ENCODE results near the gene LRP5.
A peak's percentile ranks its signal among the peaks of the same experiment; 100 is the strongest.

LRP5 gene

GRCh38 chr11:68370211-68371111 lies 58.1 kb downstream of the LRP5 start:
- DNase-seq (ENCODE audit: low read depth, low spot score), result no peak

DNA sequence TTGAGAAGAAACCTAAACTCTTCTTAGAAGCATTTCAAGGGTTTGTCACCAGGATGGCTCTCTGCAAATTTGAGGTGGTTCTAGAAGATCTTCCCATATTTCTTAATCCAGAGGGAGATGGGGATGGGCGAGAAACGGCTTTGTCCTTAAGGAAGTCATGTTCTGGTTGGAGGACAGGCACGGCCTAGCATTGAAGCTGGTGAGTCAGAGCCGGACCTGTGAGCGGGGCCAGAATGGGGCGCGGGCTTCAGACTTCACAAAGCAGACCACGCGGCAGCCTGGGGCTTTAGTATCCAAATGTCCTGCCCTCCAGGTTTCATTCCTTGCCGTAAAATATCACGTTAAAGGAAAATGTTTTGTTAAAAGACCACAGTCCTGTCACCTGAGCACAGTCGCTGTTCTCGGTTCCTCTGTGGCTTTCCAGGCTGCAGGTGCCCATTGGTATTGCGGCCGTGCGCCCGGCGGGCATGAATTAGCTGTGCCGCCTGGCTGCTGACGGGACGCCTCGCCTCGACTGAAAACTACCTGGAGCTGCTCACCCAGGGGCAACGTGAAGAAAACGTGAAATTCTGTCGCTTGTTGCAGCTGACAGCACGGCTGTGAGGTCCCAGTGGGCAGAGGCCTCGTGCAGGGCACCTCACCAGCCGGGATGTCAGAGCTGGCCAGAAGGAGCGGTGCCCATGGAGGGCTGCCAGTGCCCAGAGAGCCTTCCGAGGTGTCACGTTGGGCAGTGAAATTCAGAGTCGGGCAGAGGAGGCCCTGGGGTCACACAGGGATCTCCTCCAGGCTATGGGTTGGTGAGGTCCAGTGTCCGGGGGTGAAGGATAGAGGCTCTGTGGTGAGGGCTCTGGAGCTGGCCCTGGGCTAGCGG lies 59.0 kb downstream of the LRP5 start:
- DNase-seq (ENCODE audit: low read depth, low spot score), result no peak

DNA sequence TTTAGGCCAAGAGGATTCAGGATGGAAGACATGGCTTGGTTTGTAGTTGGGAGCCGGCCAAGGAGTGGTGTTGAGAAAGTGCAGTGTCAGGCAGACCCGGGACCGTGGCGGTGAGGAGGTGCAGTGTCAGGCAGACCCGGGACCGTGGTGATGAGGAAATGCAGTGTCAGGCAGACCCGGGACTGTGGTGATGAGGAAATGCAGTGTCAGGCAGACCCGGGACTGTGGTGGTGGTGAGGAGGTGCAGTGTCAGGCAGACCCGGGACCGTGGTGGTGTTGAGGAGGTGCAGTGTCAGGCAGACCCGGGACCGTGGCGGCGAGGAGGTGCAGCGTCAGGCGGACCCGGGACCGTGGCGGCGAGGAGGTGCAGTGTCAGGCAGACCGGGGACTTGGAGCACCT lies 59.7 kb downstream of the LRP5 start:
- no peak for DNase-seq (ENCODE audit: low read depth, low spot score)

DNA sequence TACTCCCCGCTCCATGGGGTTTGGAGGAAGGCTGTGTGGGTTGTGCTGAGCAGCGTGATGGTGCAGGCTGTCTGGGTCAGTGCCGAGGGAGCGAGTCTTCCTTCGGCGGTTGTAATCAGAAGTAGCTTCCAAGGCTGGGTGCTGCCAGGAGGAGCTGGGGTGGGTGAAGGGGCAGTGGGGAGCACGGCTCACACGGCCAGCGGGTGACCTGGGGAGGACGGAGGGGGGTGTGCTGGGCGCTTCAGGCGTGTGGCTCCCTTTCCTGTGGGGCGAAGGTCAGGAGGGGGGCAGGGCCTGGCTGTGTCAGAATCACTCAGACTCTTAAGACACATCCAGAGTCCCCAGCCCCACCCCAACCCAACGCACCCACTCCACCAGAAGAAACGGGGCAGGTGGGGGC lies 60.2 kb downstream of the LRP5 start:
- no peak for DNase-seq (ENCODE audit: low read depth, low spot score)

DNA sequence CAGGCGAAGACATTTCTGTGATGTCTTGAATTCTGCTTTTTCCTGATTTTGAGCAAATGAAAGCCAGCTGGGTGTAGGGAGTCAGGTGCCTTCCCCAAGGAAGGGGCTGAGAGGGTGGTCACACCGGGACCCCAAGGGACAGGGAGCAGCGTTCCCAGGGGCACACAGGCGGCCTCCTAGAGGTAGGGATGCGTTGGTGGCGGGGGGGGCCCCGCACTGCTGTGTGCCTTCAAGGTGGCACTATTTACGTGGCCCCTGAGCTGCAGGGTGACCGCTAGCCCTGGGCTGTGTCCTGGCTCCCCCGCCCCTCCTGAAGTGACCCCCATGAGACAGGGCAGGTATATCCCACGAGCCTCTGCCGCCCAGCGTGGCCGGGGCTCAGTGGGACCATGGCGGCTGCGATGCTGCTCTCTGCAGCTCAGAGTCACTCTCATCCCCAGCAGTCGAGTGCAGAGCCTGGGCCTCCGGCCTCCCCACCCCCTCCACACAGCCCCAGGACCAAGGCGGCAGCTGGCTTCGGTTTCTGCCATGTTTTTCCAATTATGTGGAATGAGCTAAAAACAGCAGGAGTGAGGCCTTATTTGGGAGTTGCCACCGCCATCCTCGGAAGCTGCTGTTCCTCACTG lies 60.9 kb downstream of the LRP5 start:
- DNase-seq (ENCODE audit: low read depth, low spot score), result no peak

DNA sequence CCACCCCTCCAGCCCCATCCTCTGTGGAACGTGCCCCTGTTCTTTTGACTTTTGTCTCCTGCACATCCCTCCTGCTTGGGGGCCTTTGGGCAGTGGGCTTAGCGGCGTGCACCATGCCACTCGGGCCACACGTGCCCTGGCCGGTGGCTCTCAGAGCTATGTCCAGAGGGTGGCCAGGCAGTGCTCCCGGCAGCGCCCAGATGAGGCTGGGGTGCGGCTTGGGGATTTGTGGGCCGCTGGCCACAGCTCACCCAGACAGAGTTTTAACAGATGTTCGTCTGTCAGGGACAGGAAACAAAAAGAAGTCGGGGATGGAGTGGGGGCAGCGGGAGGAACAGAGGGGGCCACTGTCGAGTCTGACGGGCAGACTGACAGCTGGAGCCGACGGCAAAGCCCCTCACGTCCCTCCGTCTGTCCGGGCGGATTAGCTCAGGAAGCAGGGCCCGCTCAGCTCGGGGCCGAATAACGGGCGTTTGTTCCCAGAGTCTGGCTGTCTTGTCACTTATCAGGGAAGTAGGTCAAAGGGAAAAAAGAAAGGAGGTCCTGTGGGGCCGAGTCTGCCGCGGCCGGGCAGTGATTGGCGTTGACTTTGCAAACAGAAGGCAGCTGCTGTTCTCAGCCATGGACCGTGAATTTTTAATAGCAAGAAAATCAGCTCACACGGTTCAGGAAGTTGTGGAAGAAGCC lies 61.6 kb downstream of the LRP5 start:
- DNase-seq (ENCODE audit: low read depth, low spot score), result no peak

GRCh38 chr11:68374531-68374930 lies 62.1 kb downstream of the LRP5 start:
- no peak for DNase-seq (ENCODE audit: low read depth, low spot score)

DNA sequence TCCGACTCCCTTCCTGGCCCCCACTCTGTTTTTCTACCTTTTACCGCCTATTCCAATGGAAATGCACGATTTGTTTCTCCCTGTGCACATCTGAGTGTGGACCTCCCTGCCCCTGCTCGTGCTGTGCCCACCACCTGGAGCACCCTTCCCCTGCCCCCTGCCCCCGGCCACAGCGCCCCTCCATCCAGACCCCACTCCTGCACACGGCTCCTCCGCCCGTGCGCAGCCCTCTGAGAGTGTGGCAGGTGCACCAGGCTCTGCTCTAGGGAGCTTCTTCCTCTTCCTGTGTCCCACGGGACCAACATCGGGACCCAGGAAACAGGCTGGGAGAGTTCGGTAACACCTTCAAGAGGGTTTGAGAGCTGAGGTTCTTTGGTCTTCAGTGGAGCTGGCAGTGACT lies 62.9 kb downstream of the LRP5 start:
- no peak for DNase-seq (ENCODE audit: low read depth, low spot score)

- no peak for DNase-seq (ENCODE audit: low read depth, low spot score)
Observed at GRCh38 chr11:68375766-68376165, 63.4 kb downstream of the LRP5 start.

GRCh38 chr11:68377389-68377795 lies 65.0 kb downstream of the LRP5 start:
- no peak for DNase-seq (ENCODE audit: low read depth, low spot score)

DNA sequence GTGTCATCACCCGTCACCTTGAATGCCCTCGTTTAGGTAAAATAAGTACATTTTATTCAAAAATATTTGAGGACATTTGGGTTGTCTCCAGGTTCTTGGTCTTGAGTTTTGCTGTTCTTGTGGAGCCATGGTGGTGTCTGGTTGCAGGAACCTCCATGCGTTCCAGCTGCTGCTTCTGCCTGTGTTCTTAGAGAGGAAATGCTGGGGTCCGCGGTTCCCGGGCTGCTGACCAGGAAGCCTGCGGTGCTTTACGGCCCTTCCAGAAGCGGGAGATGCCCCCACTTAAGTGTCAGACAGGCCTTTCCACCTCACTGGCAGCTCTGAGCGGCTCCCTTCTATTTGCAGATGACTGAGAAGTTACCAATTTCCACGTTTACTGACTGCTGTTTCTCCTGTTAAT lies 66.8 kb downstream of the LRP5 start:
- no peak for DNase-seq (ENCODE audit: low read depth, low spot score)

DNA sequence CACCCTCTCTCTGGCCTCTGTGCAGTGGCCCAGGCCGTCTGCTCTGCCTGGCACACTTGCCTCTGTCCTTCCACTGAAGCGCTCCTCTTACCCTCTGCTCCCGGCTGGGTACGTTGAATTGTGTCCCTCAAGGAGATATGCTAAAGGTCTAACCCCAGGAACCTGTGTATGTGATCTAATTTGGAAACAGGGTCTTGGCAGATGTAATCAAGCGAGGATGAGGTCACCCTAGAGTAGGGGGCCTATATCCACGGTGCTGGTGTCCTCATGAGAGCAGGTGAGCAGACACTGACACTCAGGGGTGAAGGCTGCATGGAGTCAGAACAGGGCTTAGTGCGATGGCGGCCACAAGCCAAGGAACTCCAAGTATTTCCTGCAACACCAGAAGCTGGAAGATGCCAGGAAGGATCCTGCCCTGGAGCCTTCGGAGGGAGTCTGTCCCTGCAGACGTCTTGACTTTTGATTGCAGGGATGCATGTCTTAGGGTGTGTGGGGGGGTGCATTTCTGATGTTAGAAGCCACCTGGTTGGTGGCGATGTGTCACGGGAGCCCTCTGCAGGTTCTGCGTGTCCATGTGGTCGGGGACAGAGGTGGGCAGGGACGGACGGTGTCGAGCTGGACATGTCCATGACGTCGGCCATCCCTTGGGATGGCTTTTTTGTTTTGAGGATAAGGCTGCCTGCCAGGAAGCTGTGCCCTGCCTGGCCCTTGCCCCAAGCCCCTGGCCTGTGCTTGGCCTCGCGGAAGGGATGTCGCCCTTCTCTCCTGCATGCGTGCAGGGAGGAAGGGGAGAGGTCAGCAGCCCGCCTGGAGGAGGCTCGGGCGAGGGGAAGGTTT lies 68.6 kb downstream of the LRP5 start:
- DNase-seq (ENCODE audit: low read depth, low spot score), result no peak

DNA sequence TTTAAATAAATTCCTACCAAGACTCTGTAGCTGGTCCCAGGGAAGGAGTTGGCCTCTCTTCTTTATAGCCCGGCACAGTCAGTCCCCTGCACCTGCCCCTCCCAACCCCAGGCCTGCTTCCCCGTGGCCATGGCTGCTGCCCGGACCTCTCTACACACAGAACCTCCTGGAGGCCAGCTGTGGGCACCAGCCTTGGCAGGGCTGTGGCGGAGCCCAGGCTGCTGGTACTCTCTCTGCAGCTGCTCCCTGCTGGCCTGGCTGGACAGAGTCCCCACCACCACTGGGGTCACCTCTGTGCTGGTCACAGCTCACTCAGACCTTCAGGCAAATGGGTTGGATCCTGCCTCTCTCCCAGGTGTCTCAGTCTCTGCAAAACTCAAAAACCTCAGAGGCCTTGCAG lies 69.3 kb downstream of the LRP5 start:
- DNase-seq (ENCODE audit: low read depth, low spot score), result no peak

DNA sequence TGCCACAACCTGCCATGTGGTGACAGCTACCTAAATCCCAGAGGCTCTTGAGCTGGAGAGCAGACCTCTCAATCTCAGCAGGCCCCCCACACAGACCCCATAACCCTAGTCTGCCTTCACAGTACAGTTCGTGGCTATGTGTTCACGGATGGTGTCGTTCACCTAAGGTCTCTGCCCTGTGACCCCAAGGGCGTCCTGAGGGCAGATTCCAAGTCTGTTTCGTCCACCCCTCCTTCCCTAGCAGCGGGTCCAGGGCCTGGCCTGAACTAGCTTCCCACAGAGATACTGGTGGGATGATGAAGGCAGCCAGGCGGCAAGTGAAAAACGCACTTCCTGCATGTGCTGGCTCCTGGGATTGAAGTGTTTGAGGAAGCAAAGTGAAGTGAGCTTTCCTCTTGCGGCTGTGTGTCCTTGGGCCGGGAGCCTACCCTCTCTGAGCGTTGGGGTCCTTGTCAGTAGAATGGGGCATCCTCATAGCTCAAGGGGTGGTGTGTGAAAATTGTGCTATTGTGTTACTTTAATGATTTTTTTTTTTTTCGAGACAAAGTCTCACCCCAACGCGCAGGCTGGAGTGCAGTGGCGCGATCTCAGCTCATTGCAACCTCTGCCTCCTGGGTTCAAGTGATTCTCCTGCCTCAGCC lies 70.1 kb downstream of the LRP5 start:
- no peak for DNase-seq (ENCODE audit: low read depth, low spot score)

DNA sequence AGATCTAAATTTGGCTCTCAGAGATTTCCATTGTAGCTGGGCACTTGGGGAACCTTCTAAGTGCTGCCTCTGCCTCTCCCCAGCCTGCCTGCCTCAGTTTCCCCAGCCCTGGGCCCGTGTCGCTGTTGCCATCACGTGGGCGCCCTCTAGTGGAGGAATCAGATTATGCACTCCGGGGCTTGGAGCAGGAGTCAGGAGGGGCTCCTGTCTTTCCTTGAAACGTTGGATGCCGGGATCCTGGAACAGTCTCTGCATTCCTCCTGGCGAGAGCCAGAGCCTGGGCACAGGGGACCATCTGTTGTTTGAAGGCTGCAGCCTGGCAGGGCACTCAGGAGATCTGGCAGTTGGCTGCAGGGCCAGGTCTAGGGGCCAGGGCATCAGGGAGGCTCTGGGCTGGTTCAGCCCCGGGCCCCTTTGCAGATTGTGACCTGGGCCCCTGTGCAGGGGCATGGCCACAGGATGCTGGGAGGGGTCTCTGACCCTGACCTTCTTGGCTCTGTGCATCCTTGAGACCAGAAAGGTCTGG lies 71.6 kb downstream of the LRP5 start:
- peak; percentile 38 for DNase-seq (ENCODE audit: low read depth, low spot score)

DNA sequence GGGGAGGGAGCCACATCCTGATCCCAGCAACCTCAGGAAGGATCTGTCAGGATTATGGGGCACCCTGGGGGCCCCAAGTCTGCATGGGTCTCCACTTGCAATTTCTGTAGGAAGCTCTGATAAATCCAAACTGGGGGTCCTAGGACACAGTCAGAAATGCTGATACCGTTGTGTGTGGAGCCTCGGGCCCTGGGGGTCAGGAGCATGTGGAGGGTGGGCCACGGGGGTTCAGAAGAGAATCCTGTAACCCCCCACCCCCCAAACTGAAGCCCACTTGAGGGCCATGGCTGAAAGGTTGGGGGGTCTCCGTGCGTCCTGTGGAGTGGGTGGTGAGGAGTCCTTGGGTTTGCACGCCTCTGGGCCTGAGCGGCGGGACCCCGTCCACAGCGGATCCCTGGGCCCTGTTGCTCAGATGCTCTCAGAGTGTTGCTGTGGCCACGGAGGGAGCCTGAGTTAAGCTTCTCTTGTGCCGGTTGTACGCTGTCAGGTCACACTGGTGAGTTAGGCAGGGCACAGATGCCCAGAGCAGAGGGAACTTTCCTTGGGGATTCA lies 72.2 kb downstream of the LRP5 start:
- no peak for DNase-seq (ENCODE audit: low read depth, low spot score)

GRCh38 chr11:68385128-68385527 lies 72.7 kb downstream of the LRP5 start:
- no peak for DNase-seq (ENCODE audit: low read depth, low spot score)

DNA sequence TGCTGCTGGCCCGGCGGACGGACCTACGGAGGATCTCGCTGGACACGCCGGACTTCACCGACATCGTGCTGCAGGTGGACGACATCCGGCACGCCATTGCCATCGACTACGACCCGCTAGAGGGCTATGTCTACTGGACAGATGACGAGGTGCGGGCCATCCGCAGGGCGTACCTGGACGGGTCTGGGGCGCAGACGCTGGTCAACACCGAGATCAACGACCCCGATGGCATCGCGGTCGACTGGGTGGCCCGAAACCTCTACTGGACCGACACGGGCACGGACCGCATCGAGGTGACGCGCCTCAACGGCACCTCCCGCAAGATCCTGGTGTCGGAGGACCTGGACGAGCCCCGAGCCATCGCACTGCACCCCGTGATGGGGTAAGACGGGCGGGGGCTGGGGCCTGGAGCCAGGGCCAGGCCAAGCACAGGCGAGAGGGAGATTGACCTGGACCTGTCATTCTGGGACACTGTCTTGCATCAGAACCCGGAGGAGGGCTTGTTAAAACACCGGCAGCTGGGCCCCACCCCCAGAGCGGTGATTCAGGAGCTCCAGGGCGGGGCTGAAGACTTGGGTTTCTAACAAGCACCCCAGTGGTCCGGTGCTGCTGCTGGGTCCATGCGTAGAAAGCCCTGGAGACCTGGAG lies 74.1 kb downstream of the LRP5 start:
- no peak for DNase-seq (ENCODE audit: low read depth, low spot score)

DNA sequence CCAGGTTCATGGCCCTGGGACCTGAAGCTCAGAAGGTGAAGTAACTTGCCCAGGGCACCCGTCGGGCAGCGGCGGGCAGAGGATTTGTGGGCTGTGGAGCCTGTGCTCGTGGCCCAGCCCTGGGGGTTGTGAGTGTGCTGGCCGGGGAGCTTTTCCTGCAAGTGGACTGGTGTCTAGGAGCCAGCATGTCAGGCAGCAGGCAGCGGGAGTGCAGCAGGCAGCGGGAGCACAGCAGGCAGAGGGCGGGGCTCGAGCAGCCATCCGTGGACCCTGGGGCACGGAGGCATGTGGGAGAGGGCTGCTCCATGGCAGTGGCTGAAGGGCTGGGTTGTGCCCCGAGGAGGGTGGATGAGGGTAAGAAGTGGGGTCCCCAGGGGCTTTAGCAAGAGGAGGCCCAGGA lies 75.4 kb downstream of the LRP5 start:
- no peak for DNase-seq (ENCODE audit: low read depth, low spot score)
